Measurements from ENCODE around the gene MARK1.
"Not testable (repeated sequence)": the region's sequence is repeated elsewhere in the genome, so short reads cannot be mapped to it uniquely, and the experiment has no call there.

The MARK1 gene

DNA sequence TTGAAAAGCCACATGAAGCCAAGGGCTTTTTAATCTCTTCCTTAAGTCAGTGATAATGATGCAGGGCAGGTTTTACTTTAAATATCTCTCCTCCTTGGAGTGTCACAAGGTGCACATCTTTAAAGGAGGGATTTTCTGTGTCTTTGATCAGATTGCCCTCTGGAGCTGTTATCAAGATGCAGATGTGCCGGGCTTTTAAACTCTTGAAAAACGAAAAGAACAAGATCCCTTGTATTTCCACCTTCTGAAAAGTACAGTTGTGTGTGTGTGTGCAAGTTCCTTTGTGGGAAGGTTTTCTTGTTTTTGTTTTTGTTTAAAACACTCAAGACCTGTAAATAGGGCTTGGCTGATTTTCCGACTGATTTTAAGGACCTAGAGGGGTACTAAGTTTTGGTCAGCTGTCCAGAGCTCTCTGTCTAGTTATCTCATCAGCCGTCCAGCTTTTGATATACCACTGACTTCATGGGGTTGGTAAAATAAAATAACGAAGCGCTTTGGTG lies 1.6 kb downstream of the MARK1 start:
- DNase-seq (ENCODE audit: low spot score), result no peak

DNA sequence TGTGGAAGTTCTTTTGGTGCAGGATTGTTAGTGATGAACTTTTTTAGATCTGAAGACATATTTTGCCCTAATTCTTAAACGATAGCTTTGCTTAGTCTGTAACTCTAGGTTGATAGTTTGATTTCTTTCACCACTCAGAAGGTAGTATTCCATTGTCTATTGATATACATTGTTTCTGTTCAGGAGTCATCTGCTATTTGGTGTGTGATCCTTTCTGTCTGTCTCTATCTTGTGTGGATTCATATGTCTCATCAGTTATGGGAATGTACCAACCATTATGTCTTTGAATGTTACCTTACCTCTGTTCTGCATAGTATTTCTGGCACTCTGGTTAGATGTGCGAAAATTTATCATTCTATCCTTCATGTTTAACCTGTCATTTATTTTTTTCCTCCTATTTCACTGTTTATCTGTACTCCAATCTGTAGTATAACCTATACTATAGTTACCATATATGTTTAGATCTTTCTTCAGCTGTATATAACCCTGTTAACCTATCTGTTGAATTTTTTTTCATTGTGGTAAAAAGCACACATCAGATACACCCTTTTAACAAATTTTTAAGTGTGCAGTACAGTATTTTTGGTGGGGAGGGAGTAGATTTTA lies 5.7 kb downstream of the MARK1 start:
- no peak for DNase-seq (ENCODE audit: low spot score)

DNA sequence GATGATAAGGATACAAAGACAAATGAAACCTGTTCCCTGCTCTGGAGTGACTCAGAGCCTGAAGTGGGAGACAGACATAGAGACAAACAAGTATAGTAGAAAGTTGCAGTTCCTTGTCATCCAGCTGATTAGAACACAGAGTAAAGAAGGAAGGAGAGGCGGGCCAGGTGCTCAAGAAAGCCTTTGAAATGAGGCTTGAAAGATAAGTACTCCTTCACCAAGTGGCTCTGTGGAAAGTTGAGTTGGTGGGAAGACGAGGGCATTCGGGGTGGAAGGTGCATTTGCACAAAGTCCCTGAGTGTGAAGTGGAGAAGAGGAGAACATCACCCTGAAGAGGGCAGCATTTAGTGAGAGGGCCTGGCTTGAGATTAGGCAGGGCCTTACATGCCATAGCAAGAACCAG lies 17.0 kb downstream of the MARK1 start:
- no peak for DNase-seq (ENCODE audit: low spot score)

DNA sequence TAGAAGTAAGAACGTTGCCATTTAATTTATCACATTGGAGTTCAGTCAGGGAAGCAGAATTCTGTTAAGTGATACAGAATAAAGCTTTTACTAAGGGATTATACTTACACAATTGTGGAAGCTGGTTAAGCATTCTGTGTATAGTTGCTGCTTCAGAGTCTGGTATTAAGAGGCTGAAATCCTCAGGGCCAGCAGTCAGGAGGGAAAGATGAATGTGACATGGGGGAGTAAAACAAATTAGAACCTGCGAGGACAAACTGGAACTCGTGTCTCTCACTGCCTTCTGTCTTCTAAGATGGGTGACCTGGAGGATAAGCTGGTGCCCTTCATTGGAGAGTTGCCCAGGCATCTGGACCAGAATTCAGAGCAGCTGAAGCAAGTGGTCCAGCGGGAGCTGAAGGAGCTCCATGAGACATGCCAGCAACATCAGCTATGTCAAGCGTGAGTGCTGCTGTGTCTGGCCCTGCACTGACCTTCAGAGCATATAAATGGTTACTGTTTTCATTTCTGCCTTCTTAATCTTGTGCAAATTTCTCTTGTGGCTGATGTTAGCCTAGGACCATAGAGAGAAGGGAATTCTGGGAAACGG lies 23.0 kb downstream of the MARK1 start:
- DNase-seq (ENCODE audit: low spot score), result no peak

DNA sequence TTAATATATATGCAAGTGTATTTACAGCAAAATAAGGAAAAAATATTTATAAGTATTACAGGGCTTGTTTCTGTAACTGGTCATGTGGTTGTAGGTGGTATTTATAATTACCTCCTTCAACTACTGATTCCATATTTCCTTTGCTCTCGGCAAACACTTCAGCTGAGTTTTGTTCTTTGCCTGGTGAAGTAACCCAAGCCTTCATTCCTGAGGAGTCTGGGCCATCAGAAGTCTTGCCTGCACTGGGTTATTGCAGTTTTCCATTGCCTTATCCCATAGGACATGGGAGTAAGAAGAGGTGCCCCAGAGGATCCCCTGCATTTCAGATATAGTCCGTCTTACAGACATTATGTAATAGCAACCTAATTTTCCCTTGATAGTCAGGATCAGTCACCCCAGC lies 23.8 kb downstream of the MARK1 start:
- DNase-seq (ENCODE audit: low spot score), result no peak

DNA sequence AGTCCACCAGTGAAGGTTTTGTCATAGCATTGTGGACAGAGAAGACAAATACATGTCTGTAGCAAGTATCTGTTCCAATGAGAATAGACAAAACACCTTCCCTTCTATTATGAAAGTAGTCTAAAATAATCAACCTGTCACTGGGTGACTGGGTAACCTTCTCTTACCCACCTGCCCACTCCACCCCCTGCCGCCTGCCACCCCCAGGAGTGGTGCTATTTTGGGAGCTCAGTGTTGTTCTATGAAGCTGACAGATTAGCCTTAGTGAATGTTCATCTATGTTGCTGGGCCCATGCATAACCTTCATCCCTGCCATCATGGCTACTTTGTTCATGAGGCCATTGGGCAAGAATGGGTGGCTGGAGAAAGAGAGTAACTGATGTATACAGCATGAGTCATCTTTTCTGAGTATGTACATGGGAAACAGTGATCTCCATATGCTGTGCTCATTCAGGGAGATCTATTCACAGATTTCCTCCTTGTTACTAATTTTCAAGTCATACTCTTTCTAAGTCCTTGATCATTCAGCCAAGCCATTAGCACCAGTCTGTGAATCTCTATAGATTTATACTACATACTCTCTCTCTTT lies 24.8 kb downstream of the MARK1 start:
- no peak for DNase-seq (ENCODE audit: low spot score)

DNA sequence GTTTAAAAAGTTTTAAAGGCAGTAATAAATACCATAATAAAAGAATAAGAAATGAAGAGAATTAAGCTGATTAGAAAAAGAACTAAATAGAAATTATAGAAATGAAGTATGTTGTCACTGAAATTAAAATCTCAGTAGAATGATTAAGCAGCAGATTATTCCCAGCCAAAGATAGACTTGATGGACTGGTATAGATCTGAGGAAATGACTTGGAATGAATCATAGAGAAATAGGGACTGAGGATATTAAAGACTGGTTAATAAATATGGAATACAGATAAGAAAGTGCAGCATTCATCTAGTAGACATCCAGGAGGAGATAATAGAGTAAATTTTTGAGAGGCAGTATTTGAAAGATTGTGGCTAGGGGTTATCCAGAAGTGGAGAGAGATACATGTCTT lies 28.7 kb downstream of the MARK1 start:
- no peak for DNase-seq (ENCODE audit: low spot score)

DNA sequence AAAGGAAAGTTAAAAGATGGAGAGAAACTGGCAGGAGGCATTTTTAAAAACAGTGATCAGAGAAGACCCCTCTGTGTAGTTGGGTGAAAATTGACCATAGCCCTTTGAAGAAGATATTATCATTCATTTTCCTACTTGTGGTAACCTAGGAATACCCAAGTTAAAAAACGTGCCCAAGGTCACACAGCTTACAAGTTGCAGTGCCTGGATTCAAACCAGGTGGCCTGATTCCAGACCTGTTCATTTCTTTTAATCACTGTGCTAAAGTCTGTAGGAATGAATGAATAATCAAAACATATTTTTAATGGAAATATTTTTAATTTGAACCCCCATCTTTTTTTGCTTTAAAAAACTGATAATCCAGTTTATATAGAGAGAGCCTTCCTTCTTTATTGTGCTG lies 35.6 kb downstream of the MARK1 start:
- DNase-seq (ENCODE audit: low spot score), result no peak

DNA sequence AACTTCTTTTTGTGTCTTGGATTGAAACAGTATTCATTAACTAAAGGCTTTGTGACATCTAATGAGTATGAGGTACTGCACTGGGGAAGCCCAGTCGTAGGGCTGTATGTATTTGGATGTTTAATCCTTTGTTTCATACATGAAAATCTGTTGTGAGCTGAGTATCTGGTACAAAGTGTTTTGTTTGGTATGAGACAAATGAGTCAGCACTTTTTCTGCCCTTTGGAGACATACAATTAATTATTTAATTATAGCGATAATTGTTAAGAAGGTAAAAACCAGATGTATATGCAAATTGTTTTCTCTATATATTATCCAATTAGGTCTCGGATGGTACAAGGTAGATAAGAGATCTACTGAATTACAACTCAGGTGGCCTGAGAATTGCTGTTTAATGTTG lies 36.3 kb downstream of the MARK1 start:
- no peak for DNase-seq (ENCODE audit: low spot score)

DNA sequence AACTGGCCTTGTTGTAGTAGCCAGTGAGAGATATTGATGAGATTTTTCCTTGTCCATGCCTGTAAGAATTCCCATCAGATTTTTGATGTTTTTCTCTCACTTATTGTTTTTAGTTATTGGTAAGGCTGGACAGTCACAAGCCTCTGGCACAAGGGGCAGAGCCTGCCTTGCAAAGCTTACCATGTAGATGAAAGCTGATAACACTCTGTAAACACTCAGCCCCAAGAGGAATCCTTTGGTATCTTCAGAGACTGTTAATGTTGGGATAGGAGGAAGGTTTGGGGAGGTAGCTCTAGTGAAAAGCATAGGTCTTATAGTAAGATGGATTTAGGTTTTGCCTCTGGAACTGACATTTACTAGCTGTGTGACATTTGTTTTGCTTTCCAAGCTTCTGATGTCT lies 37.7 kb downstream of the MARK1 start:
- DNase-seq (ENCODE audit: low spot score), result no peak

DNA sequence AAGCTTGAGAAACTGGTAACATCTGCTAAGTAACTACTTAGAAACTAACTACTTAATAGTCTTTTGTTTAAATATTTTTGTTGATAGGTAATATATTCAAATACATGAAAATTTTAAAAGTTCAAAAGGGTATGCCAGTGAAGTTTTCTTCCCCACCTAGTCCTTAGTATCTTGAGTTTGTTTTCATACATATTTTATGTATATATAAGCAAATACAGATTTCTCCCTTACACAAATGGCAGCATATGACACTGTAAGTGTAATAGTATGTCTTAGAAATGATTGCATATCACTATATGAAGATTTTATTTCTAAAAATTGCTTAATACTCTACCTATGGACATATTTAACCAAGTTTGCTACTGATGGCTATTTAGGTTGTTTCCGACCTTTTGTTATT lies 38.9 kb downstream of the MARK1 start:
- no peak for DNase-seq (ENCODE audit: low spot score)

DNA sequence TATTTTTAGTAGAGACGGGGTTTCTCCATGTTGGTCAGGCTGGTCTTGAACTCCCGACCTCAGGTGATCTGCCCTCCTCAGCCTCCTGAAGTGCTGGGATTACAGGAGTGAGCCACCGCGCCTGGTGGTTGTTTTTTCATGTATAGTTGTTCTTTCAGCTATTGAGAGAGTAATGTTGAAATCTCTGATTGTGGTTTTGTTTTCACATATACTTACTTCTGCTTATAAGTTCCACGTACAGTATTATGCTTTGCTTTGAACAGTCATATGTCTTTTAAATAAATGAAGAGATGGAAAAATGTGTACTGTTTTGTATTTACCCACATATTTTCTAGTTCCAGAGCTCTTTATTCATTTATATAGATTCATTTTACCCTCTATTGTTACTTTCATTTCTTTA lies 44.5 kb downstream of the MARK1 start:
- DNase-seq (ENCODE audit: low spot score), result no peak

DNA sequence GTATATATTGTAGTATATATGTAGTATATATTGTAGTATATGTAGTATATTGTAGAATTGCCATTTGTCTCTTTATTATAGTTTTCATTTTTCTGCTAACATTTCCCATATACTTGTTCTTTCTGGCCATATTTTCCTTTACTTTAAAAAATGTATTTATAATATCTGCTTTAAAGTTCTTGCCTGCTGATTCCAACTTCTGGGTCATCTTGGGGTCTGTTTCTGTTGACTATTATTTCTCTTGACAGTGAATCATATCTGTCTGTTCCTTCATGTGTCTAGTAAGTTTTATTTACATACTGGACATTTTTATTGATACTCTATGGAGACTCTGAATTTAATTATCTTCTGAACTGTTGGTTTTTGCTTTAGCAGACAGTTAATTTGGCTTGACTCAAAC lies 45.9 kb downstream of the MARK1 start:
- no peak for DNase-seq (ENCODE audit: low spot score)

DNA sequence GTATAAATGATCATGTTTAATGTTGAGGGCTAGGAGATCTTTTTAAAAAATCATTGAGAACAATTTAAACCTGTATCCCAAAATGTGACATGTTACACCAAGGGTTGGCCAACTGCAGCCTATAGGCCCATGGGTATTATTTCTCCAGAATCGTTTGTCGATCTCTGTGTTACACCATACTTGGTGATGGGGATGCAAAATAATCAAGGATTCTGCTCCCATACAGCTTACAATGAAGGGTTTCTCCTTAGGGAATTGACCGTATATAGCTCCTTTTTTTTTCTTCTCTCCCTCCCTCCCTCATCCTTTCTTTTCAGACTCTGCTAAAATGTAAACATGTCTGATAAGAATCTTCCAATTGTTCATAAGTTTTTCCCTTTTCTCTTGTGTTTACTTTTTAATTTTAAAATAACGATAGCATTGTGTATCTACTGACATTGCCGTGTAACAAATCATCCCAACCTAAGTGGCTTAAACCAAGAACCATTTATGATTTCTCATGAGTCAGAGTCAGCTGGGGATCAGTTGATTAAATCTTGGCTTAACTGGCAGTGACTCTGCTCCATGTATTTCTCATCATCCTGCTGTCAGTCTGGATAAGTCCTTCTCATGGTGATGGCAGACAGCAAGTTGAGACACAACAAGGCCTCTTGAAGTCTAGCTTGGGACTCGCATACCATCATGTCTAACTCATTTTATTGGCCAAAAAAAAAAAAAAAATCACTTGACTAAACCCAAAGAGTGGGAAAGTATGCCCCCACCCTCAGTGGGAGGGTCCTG lies 48.0 kb downstream of the MARK1 start:
- no peak for DNase-seq (ENCODE audit: low spot score)

DNA sequence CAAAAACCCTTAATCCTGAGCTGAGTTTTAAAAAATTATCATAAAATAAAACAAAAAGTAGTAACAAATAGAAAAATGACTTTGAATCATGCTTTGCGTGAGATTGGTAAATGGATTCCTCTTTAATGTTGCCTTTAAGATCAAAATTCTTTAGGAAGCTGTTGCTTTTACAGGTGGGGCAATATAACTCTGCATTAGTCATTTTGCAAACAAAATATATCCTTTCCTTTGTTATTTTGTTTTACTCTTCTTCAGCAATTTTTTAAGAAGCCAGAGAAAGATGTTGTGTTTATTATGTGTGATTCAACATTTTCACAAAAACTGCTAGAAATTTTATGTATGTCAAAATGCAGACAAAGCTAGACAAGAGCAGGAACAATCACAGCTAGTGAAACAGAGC lies 50.0 kb downstream of the MARK1 start:
- no peak for DNase-seq (ENCODE audit: low spot score)

DNA sequence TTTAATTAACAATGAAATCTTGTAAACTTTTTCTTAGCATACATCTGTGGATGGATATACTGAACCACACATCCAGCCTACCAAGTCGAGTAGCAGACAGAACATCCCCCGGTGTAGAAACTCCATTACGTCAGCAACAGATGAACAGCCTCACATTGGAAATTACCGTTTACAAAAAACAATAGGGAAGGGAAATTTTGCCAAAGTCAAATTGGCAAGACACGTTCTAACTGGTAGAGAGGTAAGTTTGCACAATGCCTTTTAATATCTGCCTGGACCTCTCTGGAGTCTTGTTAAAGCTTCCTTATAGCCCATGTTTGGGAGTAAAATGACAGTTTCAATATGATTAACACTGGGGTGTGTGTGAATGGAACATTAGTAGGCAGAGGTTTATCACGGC lies 51.4 kb downstream of the MARK1 start:
- no peak for DNase-seq (ENCODE audit: low spot score)

DNA sequence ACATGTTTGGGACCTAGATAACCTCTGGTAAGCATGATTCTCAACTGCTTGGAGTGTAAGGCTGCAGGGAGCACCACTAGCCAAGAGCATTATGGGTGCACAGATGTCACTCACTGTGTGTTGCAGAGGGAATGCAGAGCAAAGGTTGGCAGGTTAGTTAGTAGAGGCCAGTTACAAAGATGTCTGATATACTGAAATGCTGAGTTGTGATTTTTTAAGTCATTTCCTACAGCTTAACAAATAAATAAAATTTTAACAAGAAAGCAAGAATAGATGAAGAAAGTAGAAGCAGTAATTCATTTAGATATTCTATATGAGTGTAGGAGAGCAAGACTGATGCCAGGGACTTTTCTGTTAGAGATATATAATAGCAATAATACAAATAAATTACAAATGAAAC lies 64.8 kb downstream of the MARK1 start:
- no peak for DNase-seq (ENCODE audit: low spot score)

DNA sequence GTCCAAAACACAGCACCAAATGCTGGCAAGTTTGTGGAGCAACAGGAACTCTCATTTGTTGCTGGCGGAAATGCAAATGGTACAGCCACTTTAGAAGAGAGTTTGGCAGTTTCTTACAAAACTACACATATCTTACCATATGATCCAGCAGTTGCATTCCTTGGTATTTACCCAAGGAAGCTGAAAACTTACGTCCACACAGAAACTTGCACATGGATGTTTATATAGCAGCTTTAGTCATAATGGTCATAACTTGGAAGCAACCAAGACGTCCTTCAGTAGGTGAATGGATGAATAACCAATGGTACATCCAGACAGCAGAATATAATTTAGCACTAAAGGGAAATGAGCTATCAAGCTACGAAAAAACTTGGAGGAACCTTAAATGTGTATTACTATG lies 66.4 kb downstream of the MARK1 start:
- DNase-seq (ENCODE audit: low spot score), result no peak

DNA sequence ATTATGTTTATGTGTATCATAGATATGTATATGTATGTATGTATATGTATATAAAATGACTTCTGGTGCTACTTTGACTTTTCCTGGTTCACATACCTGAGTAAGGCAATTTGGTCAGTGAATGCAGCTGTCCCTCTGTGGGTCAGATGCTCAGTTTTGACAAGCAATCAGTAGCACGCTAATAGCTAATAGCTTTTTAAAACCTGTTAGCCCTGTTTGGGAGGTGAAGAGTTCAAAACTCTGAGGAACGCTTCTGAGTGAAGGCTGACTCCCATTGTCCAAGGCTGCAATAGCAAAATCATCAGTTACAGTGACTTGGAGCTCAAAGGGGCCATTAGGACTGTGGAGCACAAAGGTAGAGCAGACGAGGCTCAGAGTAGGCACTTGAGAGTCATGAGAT lies 67.2 kb downstream of the MARK1 start:
- no peak for DNase-seq (ENCODE audit: low spot score)

DNA sequence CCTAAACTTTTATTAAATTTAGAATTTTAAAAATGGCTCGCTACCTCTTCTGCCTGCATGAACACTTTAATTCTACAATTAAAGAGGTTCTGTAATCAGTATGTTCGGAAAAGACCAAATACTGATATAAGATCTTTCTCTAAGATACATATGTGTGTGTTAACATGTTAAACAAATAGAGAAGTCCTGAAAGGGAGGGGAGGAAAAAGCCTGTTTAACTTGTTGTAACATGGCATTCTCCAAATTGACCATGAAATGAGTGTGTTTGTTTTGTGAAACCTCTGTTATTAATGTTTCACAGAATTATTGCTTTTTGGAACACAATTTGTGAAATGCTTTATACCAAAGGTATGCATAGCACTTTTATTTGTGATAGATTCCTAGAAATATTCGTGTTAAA lies 77.0 kb downstream of the MARK1 start:
- no peak for DNase-seq (ENCODE audit: low spot score)

DNA sequence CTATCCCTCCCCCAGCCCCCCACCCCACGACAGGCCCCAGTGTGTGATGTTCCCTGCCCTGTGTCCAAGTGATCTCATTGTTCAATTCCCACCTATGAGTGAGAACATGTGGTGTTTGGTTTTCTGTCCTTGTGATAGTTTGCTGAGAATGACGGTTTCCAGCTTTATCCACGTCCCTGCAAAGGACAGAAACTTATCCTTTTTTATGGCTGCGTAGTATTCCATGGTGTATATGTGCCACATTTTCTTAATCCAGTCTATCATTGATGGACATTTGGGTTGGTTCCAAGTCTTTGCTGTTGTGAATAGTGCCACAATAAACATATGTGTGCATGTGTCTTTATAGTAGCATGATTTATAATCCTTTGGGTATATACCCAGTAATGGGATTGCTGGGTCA lies 77.7 kb downstream of the MARK1 start:
- DNase-seq (ENCODE audit: low spot score), result not testable (repeated sequence)

DNA sequence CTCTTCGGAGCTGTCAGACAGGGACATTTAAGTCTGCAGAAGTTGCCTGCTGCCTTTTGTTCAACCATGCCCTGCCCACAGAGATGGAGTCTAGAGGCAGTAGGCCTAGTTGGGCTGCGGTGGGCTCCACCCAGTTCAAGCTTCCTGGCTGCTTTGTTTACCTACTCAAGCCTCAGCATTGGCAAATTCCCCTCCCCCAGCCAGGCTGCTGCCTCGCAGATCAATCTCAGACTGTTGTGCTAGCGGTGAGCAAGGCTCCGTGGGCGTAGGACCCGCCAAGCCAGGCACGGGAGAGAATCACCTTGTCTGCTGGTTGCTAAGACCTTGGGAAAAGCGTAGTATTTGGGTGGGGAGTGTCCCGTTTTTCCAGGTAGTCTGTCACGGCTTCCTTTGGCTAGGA lies 83.2 kb downstream of the MARK1 start:
- DNase-seq (ENCODE audit: low spot score), result not testable (repeated sequence)

DNA sequence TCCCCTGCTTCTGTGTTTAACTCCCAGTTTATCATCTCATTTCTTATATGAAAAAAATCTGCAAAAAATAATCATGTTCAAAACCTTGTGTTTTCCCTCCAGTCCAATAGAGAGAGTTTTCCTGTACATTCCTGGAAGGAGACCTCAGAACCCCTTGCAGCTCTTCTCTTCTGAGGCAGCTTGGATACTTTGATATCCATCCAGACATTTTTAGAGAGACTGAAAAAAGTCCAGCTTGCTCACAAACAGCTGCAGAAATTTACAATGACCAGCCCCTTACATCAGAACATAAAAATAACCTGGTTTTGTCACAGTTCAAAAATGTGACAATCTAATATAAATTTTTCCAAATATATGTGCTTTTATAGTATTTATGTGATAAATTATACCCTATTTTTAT lies 88.9 kb downstream of the MARK1 start:
- no peak for DNase-seq (ENCODE audit: low spot score)

All from germinal center (tissue), 1 donor.